HG02938 (cell line): ENCODE data around the gene SPTBN5.

ENCODE experiments used
- ATAC-seq: cut with Tn5 transposase; IDR thresholded peaks from one replicate; pipeline ENCODE4 v1.9.1; 2021; ENCODE audit warnings: mild to moderate bottlenecking, moderate library complexity; ENCODE audit not compliant: unreplicated experiment

Gene SPTBN5

DNA sequence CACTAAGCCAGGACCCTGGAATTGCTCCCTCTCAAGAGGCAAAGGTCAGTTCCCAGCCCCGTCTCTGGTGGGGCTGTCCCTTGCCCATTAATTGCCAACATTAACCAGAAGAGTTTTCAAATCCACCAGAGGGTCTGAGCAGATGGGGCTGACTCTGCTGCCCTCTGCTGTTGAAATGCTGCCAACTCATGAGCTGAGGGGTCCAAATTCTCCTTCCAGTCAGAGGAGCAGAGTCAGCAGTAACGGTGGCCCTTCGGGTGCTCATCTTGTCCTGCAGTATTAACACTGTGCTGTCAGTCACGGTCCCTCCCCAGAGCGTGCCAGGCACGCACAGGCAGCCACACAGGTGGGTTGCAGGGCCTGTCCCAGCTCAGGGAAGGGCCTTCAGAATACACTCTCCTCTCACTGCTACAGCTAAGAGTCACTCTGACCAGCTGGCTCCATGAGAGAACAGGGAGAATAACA, 10.7 kb upstream of the SPTBN5 start:
- no peak for ATAC-seq

DNA sequence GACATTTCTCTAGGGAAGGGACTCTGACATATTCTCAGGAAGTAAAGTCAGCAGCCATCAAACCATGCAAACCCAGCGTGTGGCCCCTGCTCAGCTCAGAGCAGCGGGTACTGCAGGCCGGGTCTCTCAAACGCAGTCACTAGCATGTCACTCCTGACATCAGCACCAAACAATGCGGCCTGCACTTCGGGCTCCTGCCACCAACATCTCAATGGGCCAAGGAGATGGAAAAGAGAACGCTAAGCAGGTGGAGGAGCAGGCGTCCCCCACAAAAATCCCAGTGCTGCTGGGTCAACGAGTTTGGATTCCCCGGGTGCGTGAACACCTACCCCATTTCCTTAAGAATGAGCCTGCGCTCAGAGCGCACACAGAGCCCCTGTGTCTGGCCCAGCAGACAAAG, 9.9 kb upstream of the SPTBN5 start:
- no peak for ATAC-seq

DNA sequence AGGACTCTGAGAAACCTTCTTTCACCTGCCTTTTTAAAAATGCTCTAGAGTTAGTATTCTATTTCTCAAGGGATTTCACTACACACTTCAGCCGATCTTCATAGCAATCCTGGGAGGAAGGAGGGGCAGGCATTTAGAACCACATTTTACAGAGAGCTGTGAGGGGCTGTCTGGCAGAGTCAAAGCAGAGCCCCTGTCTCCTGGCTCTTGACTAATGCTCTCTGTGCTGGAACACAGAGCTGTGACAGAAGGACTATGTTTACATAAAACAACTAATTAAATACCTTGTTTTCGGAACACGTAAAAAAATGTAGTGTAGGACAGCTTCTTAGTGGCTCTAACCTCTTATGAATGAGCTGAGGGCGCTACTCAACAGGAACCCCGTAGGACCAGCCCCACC, 7.6 kb upstream of the SPTBN5 start:
- no peak for ATAC-seq

DNA sequence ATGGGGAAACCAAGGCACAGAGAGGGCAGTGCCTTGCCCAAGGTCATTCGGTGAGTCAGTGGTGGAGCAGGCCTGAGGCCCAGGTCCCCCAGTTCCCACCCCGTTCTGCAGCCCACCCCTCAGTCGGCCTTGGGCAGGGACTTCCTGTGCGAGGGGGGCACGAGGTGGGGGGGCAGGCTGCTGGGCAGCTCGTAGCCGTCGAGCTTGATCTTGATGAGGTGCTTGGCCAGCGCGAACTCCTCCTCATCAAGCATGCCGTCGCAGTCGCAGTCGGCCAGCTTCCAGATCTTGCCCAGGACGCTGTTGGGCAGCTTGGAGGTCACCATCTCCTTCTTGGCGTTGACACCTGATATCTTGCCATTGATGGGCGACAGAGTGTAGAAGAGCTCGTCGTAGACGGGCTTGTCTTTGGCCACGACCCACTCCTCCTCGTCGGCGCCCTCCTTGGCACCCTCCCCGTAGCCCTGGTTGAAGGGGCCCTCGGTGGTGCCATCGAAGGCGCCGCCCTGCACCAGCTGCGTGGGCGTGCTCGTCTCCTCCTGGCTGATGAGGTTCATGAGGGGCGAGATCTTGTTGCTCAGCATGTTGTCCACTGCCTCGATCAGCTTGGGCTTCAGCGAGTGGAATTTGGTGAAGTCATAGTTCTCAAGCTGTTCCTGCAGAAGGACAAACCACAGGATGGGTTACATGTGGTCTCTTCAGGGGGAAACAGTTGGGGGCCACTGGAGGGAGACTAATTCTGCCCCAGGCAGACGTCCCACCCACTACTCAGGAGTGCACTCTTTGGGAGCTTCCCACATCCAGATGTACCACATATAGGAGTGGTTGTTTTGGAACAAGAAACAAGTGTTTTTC, 6.9 kb upstream of the SPTBN5 start:
- ATAC-seq: no peak

DNA sequence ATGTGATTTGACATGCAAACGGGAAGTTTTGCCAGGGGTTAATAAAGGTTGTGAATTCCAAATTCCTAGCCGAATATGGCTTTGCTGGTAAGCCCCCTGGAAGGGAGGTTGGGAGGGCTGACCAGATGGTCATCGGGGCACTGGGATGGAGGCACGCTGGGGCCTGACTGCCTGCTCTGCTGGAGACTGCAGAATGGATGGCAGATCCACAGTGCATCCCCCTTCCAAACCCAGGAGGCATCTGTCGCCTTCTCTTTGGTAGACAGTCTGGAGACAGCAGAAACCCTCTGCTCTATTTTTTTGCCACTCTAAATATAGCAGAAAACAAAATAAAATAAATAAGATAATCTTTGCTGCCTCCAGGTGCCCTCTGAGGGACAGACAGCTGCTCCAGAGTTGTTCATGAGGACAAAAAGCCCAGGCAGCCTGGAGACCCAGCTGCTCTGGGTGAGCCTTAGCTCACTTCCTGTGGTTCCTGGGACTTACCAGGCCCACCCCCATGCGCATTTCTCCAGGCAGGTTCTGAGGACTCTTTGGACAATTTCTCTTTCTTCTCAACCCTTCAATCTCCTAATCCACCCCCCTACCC, 6.1 kb upstream of the SPTBN5 start:
- no peak for ATAC-seq

DNA sequence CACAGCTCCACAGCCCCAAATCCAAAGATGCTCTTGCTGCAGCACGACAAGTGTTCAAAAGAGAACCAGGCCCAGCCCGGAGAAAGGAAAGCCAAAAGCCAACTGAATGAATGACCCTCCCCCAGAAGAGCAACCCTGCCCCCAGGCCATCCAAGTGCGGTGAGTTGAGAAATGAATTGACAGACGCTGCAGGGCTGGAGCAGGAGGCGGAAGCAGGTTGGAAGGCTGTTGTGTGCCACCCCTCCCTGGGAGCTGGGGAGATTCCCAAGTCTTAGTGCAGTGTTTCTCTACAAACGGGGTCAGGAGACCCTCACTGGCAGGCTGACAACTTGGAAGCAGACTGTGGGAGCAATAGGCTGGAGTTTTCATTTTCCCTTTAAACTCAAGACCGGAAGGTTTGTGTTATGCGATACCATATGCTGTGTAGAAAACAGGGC, 3.5 kb upstream of the SPTBN5 start:
- ATAC-seq: no peak

DNA sequence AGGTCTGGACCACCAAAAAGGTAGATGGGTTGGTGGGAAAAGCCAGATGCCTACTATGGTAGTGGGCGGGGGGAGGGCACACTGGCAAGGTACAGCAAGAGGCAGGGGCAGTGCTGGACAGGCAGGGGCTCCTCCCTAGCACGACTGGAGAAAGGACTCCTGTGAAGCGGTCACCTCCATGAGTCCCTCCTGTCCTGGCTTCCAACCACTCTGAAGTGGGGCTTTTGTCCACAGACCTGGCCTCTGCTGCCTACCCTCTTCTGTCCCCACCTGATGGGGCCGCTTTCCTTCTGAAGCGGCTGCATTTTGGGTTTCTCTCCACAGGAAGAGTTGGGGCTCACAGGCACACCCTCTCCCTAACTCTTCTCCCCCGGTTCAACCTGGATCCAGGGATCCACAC, 2.7 kb upstream of the SPTBN5 start:
- no peak for ATAC-seq

DNA sequence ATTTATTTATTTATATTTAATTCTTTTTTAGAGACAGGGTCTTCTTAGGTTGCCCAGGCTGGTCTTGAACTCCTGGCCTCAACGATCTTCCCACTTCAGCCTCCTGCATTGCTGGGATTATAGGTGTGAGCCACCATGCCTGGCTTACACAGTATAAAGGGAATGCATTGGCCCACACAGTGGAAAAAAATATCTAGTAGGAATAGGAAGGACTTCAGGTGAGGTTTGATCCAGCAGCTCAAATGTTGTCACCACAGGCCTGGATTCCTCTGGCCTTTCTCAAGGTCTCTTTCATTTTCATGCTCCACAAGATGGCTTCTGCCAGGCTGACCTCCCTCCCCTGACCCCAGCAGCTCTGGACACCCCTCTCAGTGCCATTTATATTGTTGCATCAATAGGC, 2.1 kb upstream of the SPTBN5 start:
- ATAC-seq: no peak

DNA sequence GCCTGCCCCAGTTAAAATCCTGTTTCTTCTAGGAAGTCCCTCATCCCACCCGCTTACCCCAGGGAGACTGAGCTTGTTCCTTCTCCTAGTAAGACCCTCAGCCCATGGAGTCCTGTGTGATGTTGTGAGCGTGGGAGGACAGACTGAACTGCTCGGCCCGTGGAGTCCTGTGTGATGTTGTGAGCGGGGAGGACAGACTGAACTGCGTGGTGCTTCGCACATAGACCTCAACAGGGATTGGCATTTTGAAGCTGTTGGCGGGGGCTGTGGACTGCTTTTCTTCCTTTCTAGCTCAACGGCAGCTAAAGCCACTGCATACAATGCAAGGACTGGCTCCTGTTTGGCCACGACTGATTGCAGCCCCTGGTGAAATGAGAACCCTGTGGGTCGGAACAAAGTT, 1.6 kb upstream of the SPTBN5 start:
- no peak for ATAC-seq

DNA sequence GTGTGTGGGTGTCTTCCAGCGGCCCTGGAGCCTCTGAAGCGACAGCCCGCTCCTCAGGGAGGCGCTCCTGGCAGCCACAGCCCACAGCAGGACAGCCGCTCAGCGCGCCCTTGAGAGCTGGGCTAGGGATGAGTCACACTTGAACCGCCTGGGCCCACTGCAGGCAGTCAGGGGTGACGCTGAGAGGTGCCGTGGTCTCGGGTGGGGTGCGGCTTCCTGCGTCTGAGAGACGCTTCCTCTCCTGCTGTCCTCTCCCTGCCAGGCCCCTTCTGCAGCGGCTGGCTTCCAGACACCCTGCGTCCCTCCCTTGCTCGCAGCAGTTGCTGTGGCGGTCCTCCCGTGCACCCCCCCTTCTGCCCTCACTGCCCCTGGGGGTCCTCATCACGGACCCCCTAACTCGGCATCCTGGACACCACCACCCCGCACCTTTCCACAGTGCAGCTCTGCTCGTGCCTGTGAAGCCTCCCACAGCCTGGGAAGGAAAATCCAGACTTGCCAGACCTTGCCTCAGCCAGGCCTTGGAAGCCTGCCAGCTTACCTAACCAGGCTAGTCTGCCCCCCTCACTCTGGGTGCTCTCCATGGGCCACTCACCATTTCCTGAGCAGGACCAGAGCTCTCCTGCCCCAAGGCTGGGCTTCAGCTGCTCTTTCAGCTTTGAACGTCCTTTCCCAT, 1.1 kb upstream of the SPTBN5 start:
- peak; percentile 85 for ATAC-seq

DNA sequence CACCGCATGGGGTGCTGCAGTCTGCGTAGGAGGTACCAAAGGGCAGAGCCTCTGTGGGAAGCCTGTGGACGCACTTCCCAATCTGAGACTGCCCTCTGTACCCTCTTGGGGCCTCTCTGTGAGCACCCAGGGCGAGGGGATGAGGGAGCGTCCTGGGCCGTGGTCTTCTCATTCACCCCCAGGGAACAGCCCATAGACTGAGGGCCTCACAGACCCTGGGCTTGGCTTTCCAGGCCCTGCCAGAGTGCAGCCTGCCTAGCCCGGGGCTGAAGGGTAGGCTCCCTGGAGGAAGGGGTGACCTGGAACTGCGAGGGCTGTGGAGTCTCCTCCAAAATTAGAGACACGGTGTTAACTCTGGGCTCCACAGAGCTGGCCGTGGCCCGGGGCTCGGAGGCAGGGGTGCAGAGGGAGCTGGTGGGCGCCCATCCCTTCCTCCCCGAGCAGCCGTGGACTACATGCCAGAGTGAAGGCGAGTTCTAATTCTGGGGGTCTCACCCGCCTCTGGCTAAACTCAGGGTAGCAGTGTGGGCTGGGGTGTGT, 468 bp upstream of the SPTBN5 start:
- no peak for ATAC-seq

DNA sequence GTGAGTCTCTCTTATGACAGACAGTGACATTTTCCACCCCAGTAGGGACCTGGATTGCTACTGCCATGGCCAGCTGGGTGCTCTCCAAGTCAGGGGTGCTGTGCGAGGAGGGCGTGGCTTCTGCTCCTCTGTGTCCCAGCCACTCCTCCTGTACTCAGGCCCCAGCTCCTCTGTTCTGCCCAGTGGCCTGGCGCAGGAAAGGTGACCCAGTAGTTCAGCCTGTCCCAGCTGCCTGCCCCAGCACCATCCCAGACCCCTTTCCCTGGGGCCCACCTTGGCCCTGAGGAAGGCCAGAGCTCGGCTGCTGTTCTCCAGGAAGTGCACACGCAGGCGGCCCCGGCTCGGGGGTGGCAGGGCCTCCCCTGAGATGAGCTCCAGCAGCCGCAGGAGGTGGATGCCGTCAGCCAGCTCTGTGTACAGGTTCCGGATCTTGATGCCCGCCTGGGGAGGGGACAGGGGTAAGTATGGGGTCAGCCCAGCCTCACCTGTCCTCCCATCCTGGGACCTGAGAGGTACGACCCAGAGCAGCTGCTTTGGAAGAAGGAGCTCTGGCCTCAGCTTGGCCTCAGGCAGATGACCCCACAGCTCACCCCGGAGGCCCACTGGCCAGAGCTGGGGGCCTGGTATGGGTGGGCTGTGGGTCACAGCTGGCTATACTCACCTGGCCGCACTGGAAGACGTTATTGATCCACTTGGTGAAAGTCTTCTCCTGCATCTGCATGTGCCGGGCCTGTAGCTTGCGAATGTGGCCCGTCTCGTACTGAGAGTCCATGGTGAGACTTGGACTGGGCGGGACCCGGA, 1.0 kb downstream of the SPTBN5 start:
- ATAC-seq: no peak

DNA sequence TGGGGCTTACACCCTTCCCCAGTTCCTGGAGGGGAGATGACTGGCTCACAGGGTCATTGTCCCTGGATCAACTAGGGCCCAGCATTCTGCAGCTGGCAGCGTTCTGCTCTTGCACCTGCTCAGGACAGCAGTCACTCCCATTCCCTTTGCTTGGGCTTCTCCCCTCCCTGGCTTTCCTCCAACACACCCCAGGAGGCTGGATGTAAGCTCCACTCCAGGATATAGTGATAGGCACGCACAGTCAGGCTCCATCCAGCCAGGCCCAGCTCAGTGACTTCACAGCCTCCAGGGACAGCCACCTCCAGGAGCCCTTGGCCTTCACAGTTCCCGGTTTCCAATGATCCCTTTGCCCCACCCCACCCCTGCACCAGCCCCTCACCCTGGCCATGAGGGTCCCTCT, 1.9 kb downstream of the SPTBN5 start:
- no peak for ATAC-seq

DNA sequence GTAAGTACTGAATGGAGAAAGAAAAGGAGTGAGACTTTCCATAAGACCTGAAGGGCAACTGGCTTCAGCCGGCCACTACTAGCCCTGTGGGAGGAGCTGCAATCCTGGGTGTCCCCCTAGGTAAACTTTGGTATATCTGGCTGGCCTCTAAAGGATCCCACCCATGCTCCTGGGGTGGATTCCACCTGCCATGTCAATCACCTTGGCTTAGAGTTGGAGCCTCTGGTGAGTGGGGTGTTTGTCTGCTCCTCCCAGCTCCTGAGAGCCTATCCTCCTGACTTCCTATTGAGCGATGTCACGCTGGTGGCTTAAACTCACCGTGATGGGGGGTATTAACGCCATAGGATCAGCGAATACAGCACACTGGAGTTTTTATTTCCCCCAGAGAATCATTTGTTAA, 2.6 kb downstream of the SPTBN5 start:
- no peak for ATAC-seq

DNA sequence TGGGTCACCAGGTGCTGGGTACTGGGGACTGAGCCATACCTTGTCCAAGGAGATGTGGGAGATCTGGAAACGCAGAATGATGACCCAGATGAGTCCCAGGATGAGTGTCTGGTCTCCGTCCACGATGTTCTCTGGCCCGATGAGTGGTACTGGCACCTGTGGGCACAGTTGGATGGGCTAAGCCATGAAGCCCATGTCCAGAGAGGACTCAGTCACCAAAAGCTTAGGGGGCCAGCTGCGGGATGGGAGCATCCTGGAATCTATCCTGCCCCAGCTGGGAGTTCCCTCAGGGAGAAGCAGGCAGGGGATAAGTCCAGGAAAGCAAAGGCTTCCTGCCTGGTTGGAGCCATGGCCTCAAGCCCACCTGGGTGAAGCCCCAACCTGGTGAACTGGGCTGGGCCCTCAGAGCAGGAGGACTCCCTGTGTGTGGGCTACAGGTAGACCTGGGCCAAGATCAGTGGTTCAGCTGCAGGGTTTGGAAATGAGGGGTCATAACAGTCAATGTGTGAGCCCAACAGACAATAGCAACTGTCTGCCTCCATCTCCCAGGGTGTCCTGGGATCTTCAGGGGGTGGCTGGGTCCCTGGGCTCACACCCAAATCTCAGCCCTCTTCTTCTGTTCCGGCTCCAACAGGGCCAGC, 3.7 kb downstream of the SPTBN5 start:
- ATAC-seq: no peak

DNA sequence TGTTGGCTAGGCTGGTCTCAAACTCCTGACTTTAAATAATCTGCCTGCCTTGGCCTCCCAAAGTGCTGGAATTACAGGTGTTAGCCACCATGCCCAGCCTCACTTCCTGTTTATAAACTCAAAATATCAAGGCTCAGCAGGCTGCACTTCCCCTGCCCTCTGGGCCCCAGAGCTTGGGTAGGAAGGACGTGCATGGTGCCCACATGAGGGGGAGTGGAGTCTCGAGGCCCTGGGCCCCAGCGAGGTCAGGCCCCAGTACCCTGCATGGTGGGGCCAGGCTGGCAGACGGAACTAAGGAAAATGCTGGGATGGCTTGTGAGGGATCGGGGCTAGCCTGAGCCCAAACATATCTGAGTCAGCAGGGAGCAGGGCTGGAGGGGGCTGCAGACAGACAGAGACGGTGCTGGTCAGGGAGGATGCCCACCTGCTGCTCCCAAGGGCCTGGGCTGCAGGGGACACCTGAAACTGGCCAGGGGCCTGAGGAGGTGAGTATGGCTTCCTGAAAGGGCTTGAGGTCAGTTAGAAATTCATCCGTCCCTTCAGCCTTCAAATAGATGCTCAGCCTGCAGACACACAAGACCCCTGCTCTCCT, 5.1 kb downstream of the SPTBN5 start:
- ATAC-seq: no peak

DNA sequence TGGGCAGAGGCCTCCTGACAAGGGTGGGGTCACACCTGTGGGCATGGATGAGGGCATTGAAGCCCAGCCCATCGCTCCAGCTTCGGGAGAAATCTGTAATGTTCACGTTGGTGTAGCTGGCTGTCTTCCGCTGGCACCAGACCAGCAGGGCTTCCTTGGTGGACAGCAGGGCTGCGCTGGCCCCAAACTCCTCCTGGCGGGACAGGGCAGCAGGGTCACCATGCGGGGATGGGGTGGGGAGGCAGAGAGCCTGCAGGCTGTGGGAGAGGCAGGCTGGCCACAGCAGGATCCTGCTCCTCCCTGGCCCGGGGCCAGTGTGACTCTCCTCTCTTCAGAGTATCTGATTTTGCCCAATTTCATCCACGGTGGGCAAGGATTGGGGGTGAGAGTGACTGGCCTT, 6.0 kb downstream of the SPTBN5 start:
- ATAC-seq: no peak

DNA sequence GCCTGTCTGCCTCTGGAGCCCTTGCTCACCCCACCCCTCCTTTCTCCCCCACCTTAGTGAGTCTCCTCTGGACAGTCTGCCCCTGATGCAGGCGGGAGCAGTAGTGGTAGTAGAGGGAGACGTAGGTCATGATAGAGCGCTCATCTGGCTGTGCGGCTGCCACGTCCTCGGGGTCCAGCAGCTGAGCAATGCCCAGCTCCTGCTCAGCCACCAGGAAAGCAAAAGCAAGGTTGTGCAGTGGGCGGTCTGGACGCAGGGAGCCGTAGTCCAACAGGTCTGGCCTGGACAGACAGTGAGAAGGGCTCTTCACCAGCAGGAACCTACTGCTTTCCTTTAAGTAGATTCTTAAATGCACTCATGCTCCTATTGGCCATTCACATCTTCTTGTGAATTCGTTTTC, 6.7 kb downstream of the SPTBN5 start:
- no peak for ATAC-seq

DNA sequence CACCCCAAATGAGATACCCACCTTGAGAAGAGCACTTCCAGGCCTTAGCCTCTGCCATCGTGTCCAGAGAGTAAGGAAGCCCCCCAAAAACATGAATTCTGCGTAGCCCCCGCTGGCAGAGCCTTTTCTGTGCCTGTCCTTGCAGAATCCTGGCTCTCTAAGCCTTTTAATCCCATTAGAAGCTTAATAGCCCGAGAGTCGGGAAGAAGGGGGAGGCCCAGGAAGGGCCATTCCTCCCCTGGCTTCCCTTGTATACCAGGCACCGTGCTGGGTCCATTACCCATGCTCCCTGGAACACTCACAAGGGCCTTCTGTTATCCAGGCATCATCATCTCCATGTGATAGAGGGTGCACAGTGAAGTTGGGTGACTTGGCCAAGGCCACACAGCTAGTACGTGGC, 7.1 kb downstream of the SPTBN5 start:
- ATAC-seq: no peak

DNA sequence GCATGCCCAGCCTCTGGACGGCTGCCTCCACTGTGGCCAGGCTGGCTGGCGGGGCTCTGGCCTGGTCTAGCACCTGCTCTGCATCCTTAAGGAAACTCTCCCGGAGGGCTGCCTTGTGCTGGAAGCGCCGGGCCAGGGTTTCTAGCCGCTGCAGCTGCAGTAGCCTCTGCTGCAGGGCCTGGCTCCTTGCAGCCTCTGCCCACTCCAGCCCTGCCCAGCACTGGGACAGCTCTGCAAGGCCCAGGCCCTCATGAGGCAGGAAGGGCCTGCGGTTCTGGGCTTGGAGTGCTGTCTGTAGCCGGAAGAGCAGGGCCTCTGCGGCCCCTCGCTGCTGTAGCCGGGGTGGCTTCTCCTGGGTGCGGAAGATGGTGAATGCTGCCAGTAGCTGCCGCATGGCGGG, 8.0 kb downstream of the SPTBN5 start:
- ATAC-seq: no peak
